Lower lobe of right lung (tissue), 2 donors: ENCODE data around the gene MLANA. TPM values are rescaled to one million over a fixed set of nuclear protein-coding genes. Genes with fewer than 3 reads are reported as not detected.

Experiments
- ATAC-seq, 2 donors: fragments of 200-7000 bp; cut with Tn5 transposase; one replicate each; pipeline ENCODE4 v1.9.1; 2020 to 2022; ENCODE audit warnings: mild to moderate bottlenecking in 2 of 2, moderate library complexity in 2 of 2
- DNase-seq: peaks from one replicate; pipeline ENCODE4 v3.0.0-alpha.2; 2020
- H3K27ac ChIP-seq: fragments of 200-600 bp; one replicate; pipeline ENCODE4 v1.8.0; 2022
- H3K27me3 ChIP-seq: fragments of 200-600 bp; one replicate; pipeline ENCODE4 v1.8.0; 2022; ENCODE audit warnings: low read depth
- H3K36me3 ChIP-seq: fragments of 200-600 bp; one replicate; pipeline ENCODE4 v1.8.0; 2022; ENCODE audit warnings: mild to moderate bottlenecking
- H3K4me1 ChIP-seq: fragments of 200-600 bp; one replicate; pipeline ENCODE4 v1.8.0; 2022
- H3K4me3 ChIP-seq: fragments of 200-600 bp; one replicate; pipeline ENCODE4 v1.8.0; 2022; ENCODE audit warnings: mild to moderate bottlenecking
- H3K9me3 ChIP-seq: fragments of 200-600 bp; one replicate; pipeline ENCODE4 v1.8.0; 2022
- intact Hi-C: fragments of 100-400 bp; cut with DNase I; formaldehyde crosslinking; loops from one replicate; pipeline ENCODE4 v1.11.0; 2022
- total RNA-seq: library from RNA; stranded (reverse); fragmentation: NEBNext Ultra II Directional; extraction: Animal tissue kit (Norgen Biotek cat#: 25700); gene quantifications from one replicate; pipeline ENCODE4 v1.2.1, GENCODE V29; 2021
- TF ChIP-seq, protein P1 (sequence below): fragments of 200-600 bp; IDR thresholded peaks from one replicate; pipeline ENCODE4 v1.8.0; 2022; ENCODE audit warnings: antibody characterized with exemption, mild to moderate bottlenecking
- donor health status: DM: no; HTN: yes; CAD: no; lungs with severe emphysema.

The MLANA gene
- total RNA-seq, 1 donor from 2014 or later = not detected

DNA sequence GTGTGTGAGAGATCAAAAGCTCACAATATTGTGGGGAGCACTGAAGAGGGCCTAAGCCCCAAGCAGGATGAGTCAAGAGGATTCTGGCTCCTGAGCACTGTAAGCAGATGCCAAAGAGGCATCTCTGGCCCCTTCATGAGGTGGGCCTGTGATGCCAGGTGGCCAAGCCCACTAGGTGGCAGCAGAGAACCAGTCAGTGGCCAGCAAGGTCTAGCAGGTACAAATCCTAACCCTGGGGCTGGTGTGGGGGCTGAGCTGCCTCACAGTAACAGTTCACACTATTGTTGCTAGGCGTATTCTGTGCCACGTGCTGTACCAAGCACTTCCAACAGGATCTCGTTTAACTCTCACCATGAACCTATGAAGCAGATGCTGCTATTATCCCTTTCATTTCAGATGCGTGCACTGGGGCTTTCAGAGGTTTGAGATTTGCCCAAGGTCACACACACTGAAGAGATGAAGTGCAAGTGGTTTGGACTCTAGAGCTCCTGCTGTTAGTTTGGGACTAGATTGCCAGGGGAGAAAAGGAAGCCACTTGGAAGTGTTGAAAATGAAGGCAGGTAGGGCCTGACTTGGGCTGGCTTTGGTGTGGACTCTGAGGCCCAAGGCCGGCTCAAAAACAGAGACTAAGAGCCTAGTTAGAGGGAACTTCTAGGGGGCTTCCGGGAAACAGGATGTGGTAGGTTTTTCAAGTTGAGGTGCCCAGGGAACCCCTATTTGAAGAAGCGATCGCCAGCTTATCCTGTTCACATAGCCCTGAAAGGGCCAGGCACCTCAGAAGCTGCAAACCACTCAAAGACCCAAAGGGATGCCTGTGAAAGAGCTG is 4.4 kb upstream of the MLANA start:
- intact Hi-C loops = loop anchor here (10.0 kb wide), 1 partner anchor 168 kb away; no protein-coding TSS in a partner anchor
- Histone ChIP-seq H3K27ac (no peak overlapping the region), H3K4me1 (no peaks in the 10 kb centered on the region), H3K9me3 (no peaks in the 10 kb centered on the region), H3K4me3 (no peak overlapping the region), H3K27me3 (no peaks in the 10 kb centered on the region), H3K36me3 (no peaks in the 10 kb centered on the region)
- DNase-seq = peak; percentile 77
- TF ChIP-seq, protein P1, sequence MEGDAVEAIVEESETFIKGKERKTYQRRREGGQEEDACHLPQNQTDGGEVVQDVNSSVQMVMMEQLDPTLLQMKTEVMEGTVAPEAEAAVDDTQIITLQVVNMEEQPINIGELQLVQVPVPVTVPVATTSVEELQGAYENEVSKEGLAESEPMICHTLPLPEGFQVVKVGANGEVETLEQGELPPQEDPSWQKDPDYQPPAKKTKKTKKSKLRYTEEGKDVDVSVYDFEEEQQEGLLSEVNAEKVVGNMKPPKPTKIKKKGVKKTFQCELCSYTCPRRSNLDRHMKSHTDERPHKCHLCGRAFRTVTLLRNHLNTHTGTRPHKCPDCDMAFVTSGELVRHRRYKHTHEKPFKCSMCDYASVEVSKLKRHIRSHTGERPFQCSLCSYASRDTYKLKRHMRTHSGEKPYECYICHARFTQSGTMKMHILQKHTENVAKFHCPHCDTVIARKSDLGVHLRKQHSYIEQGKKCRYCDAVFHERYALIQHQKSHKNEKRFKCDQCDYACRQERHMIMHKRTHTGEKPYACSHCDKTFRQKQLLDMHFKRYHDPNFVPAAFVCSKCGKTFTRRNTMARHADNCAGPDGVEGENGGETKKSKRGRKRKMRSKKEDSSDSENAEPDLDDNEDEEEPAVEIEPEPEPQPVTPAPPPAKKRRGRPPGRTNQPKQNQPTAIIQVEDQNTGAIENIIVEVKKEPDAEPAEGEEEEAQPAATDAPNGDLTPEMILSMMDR = peak; percentile 94
- ATAC-seq = peak; percentile 87 to 89

DNA sequence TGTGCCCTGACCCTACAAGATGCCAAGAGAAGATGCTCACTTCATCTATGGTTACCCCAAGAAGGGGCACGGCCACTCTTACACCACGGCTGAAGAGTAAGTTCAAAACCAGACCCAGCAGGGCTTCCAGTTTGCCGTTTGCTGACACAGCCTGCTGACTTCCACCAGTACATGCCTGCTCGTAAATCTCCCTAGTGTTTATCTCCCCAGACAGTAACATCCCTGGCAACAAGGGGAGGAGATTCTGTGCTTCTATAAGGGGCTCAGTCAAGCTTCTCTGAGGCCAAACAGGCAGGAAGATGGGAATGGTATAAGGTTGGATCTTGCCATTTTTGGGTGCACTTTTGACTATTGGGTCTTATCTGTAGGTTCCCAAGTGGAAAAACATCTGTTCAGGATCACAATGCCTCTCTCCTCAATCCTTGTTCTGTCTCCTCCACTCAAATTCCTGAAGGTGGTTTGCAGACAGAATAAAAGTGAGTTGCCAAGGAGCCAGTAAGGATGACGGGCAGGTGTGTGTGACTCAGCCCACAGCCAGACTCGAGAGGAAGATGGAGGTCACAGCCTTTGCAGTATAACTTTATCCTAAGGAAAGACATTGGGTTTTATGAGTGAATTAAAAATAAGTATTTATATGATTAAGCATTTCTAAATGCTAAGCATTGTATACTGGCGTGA is 1.9 kb downstream of the MLANA start:
- Histone ChIP-seq H3K27me3 (no peaks in the 10 kb centered on the region), H3K4me3 (no peak overlapping the region), H3K36me3 (peaks cover 11% of the 10 kb centered on the region), H3K27ac (no peak overlapping the region), H3K9me3 (no peaks in the 10 kb centered on the region), H3K4me1 (no peaks in the 10 kb centered on the region)
- ATAC-seq (no peak), DNase-seq (no peak)
- intact Hi-C loops = no loop called here
- TF ChIP-seq, protein P1 = no peak

DNA sequence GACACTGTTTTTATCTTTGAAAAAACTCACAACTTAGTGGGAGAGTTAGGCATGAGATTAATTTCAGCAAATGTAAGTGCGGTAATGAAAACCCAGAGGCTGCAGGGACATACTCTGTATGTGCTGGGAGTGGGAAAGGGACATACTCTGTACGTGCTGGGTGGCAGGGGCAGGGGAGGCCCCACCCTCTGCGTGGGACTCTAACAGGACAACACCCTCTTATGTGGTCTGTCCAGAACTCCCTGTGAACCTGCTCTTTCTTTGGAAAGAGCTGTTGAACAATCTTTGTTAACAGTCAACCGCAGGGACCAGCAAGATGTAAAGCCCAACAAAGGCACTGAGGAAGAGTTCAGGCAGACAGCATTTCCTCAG is 2.4 kb downstream of the MLANA start:
- H3K27ac ChIP-seq = no peak overlapping the region
- intact Hi-C loops = no loop called here
- H3K27me3 ChIP-seq = no peaks in the 10 kb centered on the region
- H3K4me1 ChIP-seq = no peaks in the 10 kb centered on the region
- DNase-seq (no peak), ATAC-seq (no peak)
- no peaks in the 10 kb centered on the region for H3K9me3 ChIP-seq
- H3K4me3 ChIP-seq = no peak overlapping the region
- peaks cover 11% of the 10 kb centered on the region for H3K36me3 ChIP-seq
- TF ChIP-seq, protein P1 = no peak

- H3K27me3 ChIP-seq = no peaks in the 10 kb centered on the region
- H3K4me3 ChIP-seq = no peak overlapping the region
- ATAC-seq (no peak), DNase-seq (no peak)
- intact Hi-C loops = no loop called here
- peaks cover 11% of the 10 kb centered on the region for H3K36me3 ChIP-seq
- TF ChIP-seq, protein P1 = no peak
- no peak overlapping the region for H3K27ac ChIP-seq
- no peaks in the 10 kb centered on the region for H3K4me1 ChIP-seq
- H3K9me3 ChIP-seq = no peaks in the 10 kb centered on the region
These were observed 3.0 kb downstream of the MLANA start for GRCh38 chr9:5893591-5894236.

GRCh38 chr9:5894237-5894959 is 3.7 kb downstream of the MLANA start:
- H3K27ac ChIP-seq = no peak overlapping the region
- no peak for ATAC-seq

More at GRCh38 chr9:5894237-5894959, 3.7 kb downstream of the MLANA start:
- intact Hi-C loops = no loop called here
- H3K4me1 ChIP-seq = no peaks in the 10 kb centered on the region
- H3K27me3 ChIP-seq = no peaks in the 10 kb centered on the region
- no peak for DNase-seq
- H3K4me3 ChIP-seq = no peak overlapping the region
- H3K9me3 ChIP-seq = no peaks in the 10 kb centered on the region
- TF ChIP-seq, protein P1 = no peak
- peaks cover 11% of the 10 kb centered on the region for H3K36me3 ChIP-seq
